Neural progenitor cell (in vitro differentiated cells): ENCODE results near the gene ATP6AP2.

ENCODE experiments used
- EZH2 ChIP-seq: fragments of 200-600 bp; sonication (generic); IDR thresholded peaks from 2 replicates; pipeline ENCODE4 v1.6.1; 2017; ENCODE audit warnings: antibody characterized with exemption, mild to moderate bottlenecking, moderate library complexity
- TF ChIP-seq, protein P1 (sequence below): fragments of 200-600 bp; sonication (generic); IDR thresholded peaks from 2 replicates; pipeline ENCODE4 v1.5.1; 2017; ENCODE audit warnings: antibody characterized with exemption, mild to moderate bottlenecking

GRCh38 chrX:40576291-40576690 is 4.5 kb upstream of the ATP6AP2 start:
- TF ChIP-seq, protein P1, sequence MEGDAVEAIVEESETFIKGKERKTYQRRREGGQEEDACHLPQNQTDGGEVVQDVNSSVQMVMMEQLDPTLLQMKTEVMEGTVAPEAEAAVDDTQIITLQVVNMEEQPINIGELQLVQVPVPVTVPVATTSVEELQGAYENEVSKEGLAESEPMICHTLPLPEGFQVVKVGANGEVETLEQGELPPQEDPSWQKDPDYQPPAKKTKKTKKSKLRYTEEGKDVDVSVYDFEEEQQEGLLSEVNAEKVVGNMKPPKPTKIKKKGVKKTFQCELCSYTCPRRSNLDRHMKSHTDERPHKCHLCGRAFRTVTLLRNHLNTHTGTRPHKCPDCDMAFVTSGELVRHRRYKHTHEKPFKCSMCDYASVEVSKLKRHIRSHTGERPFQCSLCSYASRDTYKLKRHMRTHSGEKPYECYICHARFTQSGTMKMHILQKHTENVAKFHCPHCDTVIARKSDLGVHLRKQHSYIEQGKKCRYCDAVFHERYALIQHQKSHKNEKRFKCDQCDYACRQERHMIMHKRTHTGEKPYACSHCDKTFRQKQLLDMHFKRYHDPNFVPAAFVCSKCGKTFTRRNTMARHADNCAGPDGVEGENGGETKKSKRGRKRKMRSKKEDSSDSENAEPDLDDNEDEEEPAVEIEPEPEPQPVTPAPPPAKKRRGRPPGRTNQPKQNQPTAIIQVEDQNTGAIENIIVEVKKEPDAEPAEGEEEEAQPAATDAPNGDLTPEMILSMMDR: no peak
- TF ChIP-seq EZH2: no peak
